ENCODE results near the gene PLXDC2. TPM values are rescaled to one million over a fixed set of nuclear protein-coding genes. Genes with fewer than 3 reads are reported as not detected.

PLXDC2 gene
- total and polyA plus RNA-seq, 10 of the 15 experiments (the other 5 are each of a cell fraction or from before 2014, with no cell fraction given) = 0.05 to 1.8 (median 0.14) TPM; not detected in 2

- Histone ChIP-seq H3K4me2 (ENCODE audit: control insufficient read depth, insufficient read depth) (no peak overlapping the region), H3K27ac (ENCODE audit: control insufficient read depth, insufficient read depth) (no peak overlapping the region), H2AFZ (ENCODE audit: control insufficient read depth, low read depth, low read length) (no peak overlapping the region), H3K27me3 (replicated peaks in 1 of 2; ENCODE audit: control insufficient read depth in 2 of 2, insufficient read depth in 2 of 2, low read length in 1 of 2) (no peaks in the 10 kb centered on the region), H3K9ac (ENCODE audit: control insufficient read depth, insufficient read depth, low read length) (no peak overlapping the region), H3K4me1 (ENCODE audit: control insufficient read depth, insufficient read depth, low read length) (no peaks in the 10 kb centered on the region), H4K20me1 (ENCODE audit: control insufficient read depth, insufficient read depth) (no peaks in the 10 kb centered on the region), H3K4me3 (no peak overlapping the region), H3K9me3 (replicated peaks; ENCODE audit: control insufficient read depth, insufficient read depth, low read length) (no peaks in the 10 kb centered on the region), H3K36me3 (ENCODE audit: control insufficient read depth in 2 of 2, insufficient read depth in 2 of 2, low read length in 1 of 2) (no peaks in the 10 kb centered on the region), H3K79me2 (ENCODE audit: control insufficient read depth, insufficient read depth, low read length) (no peaks in the 10 kb centered on the region)
- POLR2A ChIA-PET = no interaction called here
- FAIRE-seq (no peak), ATAC-seq (no peak), DNase-seq (ENCODE audit: low read depth, low spot score) (no peak)
- BruUV-seq (replicated peaks) = no TSS peak
- intact Hi-C loops (cut with micrococcal nuclease; ENCODE audit: unreplicated experiment) (no loop called here), in situ Hi-C loops (cut with MboI) (no loop called here)
- RAD21 ChIA-PET (ENCODE audit: unreplicated experiment) = interaction anchor here (1.4 kb wide), 1 partner anchor 14 kb away, joined by 4 read pairs; no protein-coding TSS in a partner anchor
- SMC1A ChIA-PET (ENCODE audit: uncharacterized antibody, unreplicated experiment) = interaction anchor here (1.4 kb wide), 2 partner anchors 178 to 199 kb away, joined by 3 to 4 read pairs; no protein-coding TSS in a partner anchor
- WGBS (ENCODE audit: insufficient coverage, insufficient replicate concordance, low lambda C conversion rate, missing lambda C conversion rate) = 44% methylated on average over 4 of the region's 4 CpGs
- TF ChIP-seq YY1 (IDR thresholded peaks at IDR 0.05; ENCODE audit: low read depth, low read length) (no peak), CTCF (IDR thresholded peaks at IDR 0.05 in 2 of 3, conservative IDR thresholded peaks at IDR 0.05 in 1 of 3; ENCODE audit: control insufficient read depth in 2 of 3, extremely low read depth in 1 of 3, insufficient read depth in 1 of 3, low read depth in 3 of 3, low read length in 3 of 3) (no peak), CBX3 (IDR thresholded peaks at IDR 0.05; ENCODE audit: borderline replicate concordance, low read depth) (no peak), ATF7 (IDR thresholded peaks at IDR 0.05; ENCODE audit: low read depth) (no peak), TCF7 (IDR thresholded peaks at IDR 0.05; ENCODE audit: borderline replicate concordance) (no peak), RAD21 (IDR thresholded peaks at IDR 0.05; ENCODE audit: insufficient read depth, low read depth, low read length) (no peak), IKZF1 (conservative IDR thresholded peaks at IDR 0.05) (no peak), IKZF2 (IDR thresholded peaks at IDR 0.05) (no peak), KAT2A (conservative IDR thresholded peaks at IDR 0.05; ENCODE audit: control insufficient read depth, low read depth, low read length) (no peak), RAD51 (IDR thresholded peaks at IDR 0.05) (no peak), ETV6 (conservative IDR thresholded peaks at IDR 0.05 in 1 of 2, IDR thresholded peaks at IDR 0.05 in 1 of 2; ENCODE audit: borderline replicate concordance in 1 of 2, low read depth in 1 of 2) (no peak), MYB (IDR thresholded peaks at IDR 0.05; ENCODE audit: borderline replicate concordance, low read depth, low read length) (no peak), EGR1 (IDR thresholded peaks at IDR 0.05; ENCODE audit: borderline replicate concordance in 1 of 2, low read depth in 2 of 2, low read length in 2 of 2) (no peak), CHD2 (IDR thresholded peaks at IDR 0.05; ENCODE audit: borderline replicate concordance, low read depth, low read length) (no peak), BRCA1 (IDR thresholded peaks at IDR 0.05; ENCODE audit: low read depth, low read length) (no peak), ZSCAN29 (IDR thresholded peaks at IDR 0.05) (no peak)
- CTCF ChIA-PET = no interaction called here
Measured at GRCh38 chr10:19826712-19827111, 10.5 kb downstream of the PLXDC2 start.
